H1 (cell line): ENCODE data around the gene HDAC10. TPM values are rescaled to one million over a fixed set of nuclear protein-coding genes. Genes with fewer than 3 reads are reported as not detected.

ENCODE experiments used
- CHD2 ChIP-seq: IDR thresholded peaks from 2 replicates; pipeline ENCODE4 v1.6.1; 2012; ENCODE audit warnings: low read length, improper control_type of control experiment
- GABPA ChIP-seq: IDR thresholded peaks from 2 replicates; pipeline ENCODE4 v1.6.1; 2011; ENCODE audit warnings: mild to moderate bottlenecking, low read length, moderate library complexity, borderline replicate concordance; ENCODE audit not compliant: insufficient read depth
- MAX ChIP-seq: IDR thresholded peaks from 2 replicates; pipeline ENCODE4 v1.6.1; 2012; ENCODE audit warnings: inconsistent platforms
- SIX5 ChIP-seq: IDR thresholded peaks from 2 replicates; pipeline ENCODE4 v1.6.1; 2011; ENCODE audit warnings: mild to moderate bottlenecking, low read depth, low read length
- TCF12 ChIP-seq: IDR thresholded peaks from 2 replicates; pipeline ENCODE4 v1.6.1; 2011; ENCODE audit warnings: low read depth, mild to moderate bottlenecking, low read length
- ZNF274 ChIP-seq: IDR thresholded peaks from 2 replicates; pipeline ENCODE4 v1.7.0; 2012; ENCODE audit warnings: low read length, borderline replicate concordance; ENCODE audit errors: extremely low read depth
- polyA plus RNA-seq, 7 experiments: library from polyadenylated mRNA; depleted of rRNA in 3 of 7; stranded (reverse) in 5 of 7; unstranded in 2 of 7; fragments of >200 nt in 5 of 7; fragments of 200-250 nt in 2 of 7; gene quantifications; 1 replicate in 5 of 7; 2 replicates in 1 of 7; 4 replicates in 1 of 7; pipeline versions ENCODE4 v1.2.1 to v1.2.3, GENCODE V29; 2011 to 2013; ENCODE audit warnings: missing spikeins in 2 of 7, mixed read lengths in 2 of 7
- total RNA-seq: library from RNA; stranded (reverse); fragmentation: NEBNext Ultra II Directional; extraction: Animal tissue kit (Norgen Biotek cat#: 25700); gene quantifications from 2 replicates; pipeline ENCODE4 v1.2.1, GENCODE V29; 2021

HDAC10 gene
- total and polyA plus RNA-seq, 2 of the 8 experiments (the other 6 are each of a cell fraction or from before 2014, with no cell fraction given): 11.2 to 26.4 TPM

- TF ChIP-seq MAX (no peak), SIX5 (no peak), CHD2 (no peak), GABPA (no peak), ZNF274 (no peak), TCF12 (no peak)
- TF ChIP-seq, all 59 proteins: peak for 0
Measured at GRCh38 chr22:50232481-50233151, 18.4 kb downstream of the HDAC10 start (continued).
